ENCODE results near the gene RNF121. TPM values are rescaled to one million over a fixed set of nuclear protein-coding genes. Genes with fewer than 3 reads are reported as not detected.

Gene RNF121
- total RNA-seq, 1 donor from 2014 or later, result 30.9 TPM

- Histone ChIP-seq H3K36me3 (ENCODE audit: control insufficient read depth, insufficient read depth, low read length) (no peaks in the 10 kb centered on the region), H3K4me3 (ENCODE audit: low read depth, low read length) (no peak overlapping the region), H3K27me3 (ENCODE audit: control insufficient read depth, insufficient read depth, low read length) (no peaks in the 10 kb centered on the region)
- no peak for TF ChIP-seq CTCF (IDR thresholded peaks at IDR 0.05; ENCODE audit: insufficient read depth, low read length, poor library complexity, severe bottlenecking)
- DNase-seq (ENCODE audit: low read depth), result no peak
Observed at GRCh38 chr11:71947498-71947897, 18.7 kb downstream of the RNF121 start.

- no peaks in the 10 kb centered on the region for H3K27me3 ChIP-seq (ENCODE audit: control insufficient read depth, insufficient read depth, low read length)
- no peaks in the 10 kb centered on the region for H3K36me3 ChIP-seq (ENCODE audit: control insufficient read depth, insufficient read depth, low read length)
- H3K4me3 ChIP-seq (ENCODE audit: low read depth, low read length), result no peak overlapping the region
- no peak for DNase-seq (ENCODE audit: low read depth)
- no peak for TF ChIP-seq CTCF (IDR thresholded peaks at IDR 0.05; ENCODE audit: insufficient read depth, low read length, poor library complexity, severe bottlenecking)
Observed at GRCh38 chr11:71948314-71949027, 19.6 kb downstream of the RNF121 start.

GRCh38 chr11:71949034-71949433 lies 20.2 kb downstream of the RNF121 start:
- no peak for DNase-seq (ENCODE audit: low read depth)
- Histone ChIP-seq H3K36me3 (ENCODE audit: control insufficient read depth, insufficient read depth, low read length) (no peaks in the 10 kb centered on the region), H3K27me3 (ENCODE audit: control insufficient read depth, insufficient read depth, low read length) (no peaks in the 10 kb centered on the region), H3K4me3 (ENCODE audit: low read depth, low read length) (no peak overlapping the region)
- no peak for TF ChIP-seq CTCF (IDR thresholded peaks at IDR 0.05; ENCODE audit: insufficient read depth, low read length, poor library complexity, severe bottlenecking)

- H3K36me3 ChIP-seq (ENCODE audit: control insufficient read depth, insufficient read depth, low read length), result no peaks in the 10 kb centered on the region
- TF ChIP-seq CTCF (IDR thresholded peaks at IDR 0.05; ENCODE audit: insufficient read depth, low read length, poor library complexity, severe bottlenecking), result no peak
- no peak for DNase-seq (ENCODE audit: low read depth)
- H3K27me3 ChIP-seq (ENCODE audit: control insufficient read depth, insufficient read depth, low read length), result no peaks in the 10 kb centered on the region
- no peak overlapping the region for H3K4me3 ChIP-seq (ENCODE audit: low read depth, low read length)
Observed at GRCh38 chr11:71951741-71952310, 23.0 kb downstream of the RNF121 start.

GRCh38 chr11:71955898-71956456 lies 27.1 kb downstream of the RNF121 start:
- Histone ChIP-seq H3K4me3 (ENCODE audit: low read depth, low read length) (no peak overlapping the region), H3K36me3 (ENCODE audit: control insufficient read depth, insufficient read depth, low read length) (no peaks in the 10 kb centered on the region), H3K27me3 (ENCODE audit: control insufficient read depth, insufficient read depth, low read length) (no peaks in the 10 kb centered on the region)
- DNase-seq (ENCODE audit: low read depth), result no peak
- TF ChIP-seq CTCF (IDR thresholded peaks at IDR 0.05; ENCODE audit: insufficient read depth, low read length, poor library complexity, severe bottlenecking), result no peak

Data from kidney epithelial cell (primary cell).